AG20443 (cell line): ENCODE data around the gene ARHGAP42.
A peak's percentile ranks its signal among the peaks of the same experiment; 100 is the strongest.

Experiments
- DNase-seq: peaks from one replicate; pipeline ENCODE4 v3.0.0; 2012; ENCODE audit warnings: low spot score, mixed read lengths

Gene ARHGAP42

GRCh38 chr11:100682247-100682969 lies 4.7 kb upstream of the ARHGAP42 start:
- DNase-seq: peak; percentile 48

- no peak for DNase-seq
Measured at GRCh38 chr11:100683126-100683525, 4.0 kb upstream of the ARHGAP42 start.

- DNase-seq: no peak
Measured at GRCh38 chr11:100684101-100685065, 2.7 kb upstream of the ARHGAP42 start.

- DNase-seq: no peak
Measured at GRCh38 chr11:100686476-100687053, 523 bp upstream of the ARHGAP42 start.

- DNase-seq: peak; percentile 80
Measured at GRCh38 chr11:100687630-100688395, 725 bp downstream of the ARHGAP42 start.

- DNase-seq: no peak
Measured at GRCh38 chr11:100689141-100689540, 2.1 kb downstream of the ARHGAP42 start.

- peak; percentile 28 for DNase-seq
Measured at GRCh38 chr11:100691896-100692653, 5.0 kb downstream of the ARHGAP42 start.

GRCh38 chr11:100695911-100696310 lies 8.8 kb downstream of the ARHGAP42 start:
- no peak for DNase-seq

GRCh38 chr11:100703139-100703538 lies 16.1 kb downstream of the ARHGAP42 start:
- DNase-seq: no peak

GRCh38 chr11:100703801-100704575 lies 16.9 kb downstream of the ARHGAP42 start:
- DNase-seq: no peak

GRCh38 chr11:100705447-100705846 lies 18.4 kb downstream of the ARHGAP42 start:
- DNase-seq: no peak

GRCh38 chr11:100706179-100706578 lies 19.1 kb downstream of the ARHGAP42 start:
- DNase-seq: no peak

- peak; percentile 16 for DNase-seq
Measured at GRCh38 chr11:100709233-100709957, 22.3 kb downstream of the ARHGAP42 start.

GRCh38 chr11:100711984-100712383 lies 24.9 kb downstream of the ARHGAP42 start:
- DNase-seq: no peak

- no peak for DNase-seq
Measured at GRCh38 chr11:100712583-100712982, 25.5 kb downstream of the ARHGAP42 start.

- no peak for DNase-seq
Measured at GRCh38 chr11:100715165-100715761, 28.2 kb downstream of the ARHGAP42 start.

- DNase-seq: no peak
Measured at GRCh38 chr11:100716838-100717237, 29.8 kb downstream of the ARHGAP42 start.

GRCh38 chr11:100719362-100719761 lies 32.3 kb downstream of the ARHGAP42 start:
- no peak for DNase-seq

- peak; percentile 82 for DNase-seq
Measured at GRCh38 chr11:100719809-100720221, 32.7 kb downstream of the ARHGAP42 start.
